Gastroesophageal sphincter (tissue), 4 donors: ENCODE data around the gene GMEB2. TPM values are rescaled to one million over a fixed set of nuclear protein-coding genes. Genes with fewer than 3 reads are reported as not detected.

Experiments used
- ATAC-seq: fragments of 150-250 bp; one replicate; pipeline ENCODE4 v1.9.1; 2016; ENCODE audit warnings: mild to moderate bottlenecking, moderate library complexity
- H3K27ac ChIP-seq, 4 donors: fragments of 200-600 bp; sonication (generic) in 3 of 4; 1 replicate in 3 of 4; 2 replicates in 1 of 4; pipeline ENCODE4 v1.5.1; 2016 to 2019
- H3K27me3 ChIP-seq: fragments of 200-600 bp; sonication (generic); one replicate; pipeline ENCODE4 v1.5.1; 2019
- H3K36me3 ChIP-seq, 2 donors: fragments of 200-600 bp; sonication (generic); one replicate each; pipeline ENCODE4 v1.5.1; 2019; ENCODE audit warnings: control low read depth in 1 of 2
- H3K4me1 ChIP-seq, 3 donors: fragments of 200-600 bp; sonication (generic); 1 replicate in 2 of 3; 2 replicates in 1 of 3; pipeline ENCODE4 v1.5.1; 2016 to 2019; ENCODE audit warnings: control low read depth in 2 of 3
- H3K4me3 ChIP-seq, 2 donors: fragments of 200-600 bp; sonication (generic); one replicate each; pipeline ENCODE4 v1.5.1; 2019; ENCODE audit warnings: mild to moderate bottlenecking in 1 of 2, moderate library complexity in 1 of 2
- H3K9me3 ChIP-seq, 3 donors: fragments of 200-600 bp; sonication (generic); one replicate each; pipeline ENCODE4 v1.5.1; 2017 to 2019; ENCODE audit warnings: control low read depth in 2 of 3
- CTCF ChIP-seq, 4 experiments: fragments of 200-600 bp in 2 of 4; fragments of 450-650 bp in 2 of 4; sonication (generic) in 1 of 4; IDR thresholded peaks; one replicate each; pipeline ENCODE4 v1.5.1; 2017 to 2019; ENCODE audit warnings: antibody characterized with exemption in 4 of 4, mild to moderate bottlenecking in 2 of 4, moderate library complexity in 2 of 4
- EP300 ChIP-seq: sonication (generic); formaldehyde crosslinking; IDR thresholded peaks from one replicate; pipeline ENCODE4 v1.6.1; 2017; ENCODE audit warnings: antibody characterized with exemption, mild to moderate bottlenecking
- POLR2A ChIP-seq, 2 donors: fragments of 450-650 bp; IDR thresholded peaks; one replicate each; pipeline ENCODE4 v1.6.1; 2017; ENCODE audit warnings: antibody characterized with exemption in 2 of 2, mild to moderate bottlenecking in 2 of 2, moderate library complexity in 1 of 2
- POLR2AphosphoS5 ChIP-seq: sonication (generic); formaldehyde crosslinking; IDR thresholded peaks from one replicate; pipeline ENCODE4 v1.6.1; 2017; ENCODE audit warnings: antibody characterized with exemption
- WGBS, 2 donors: methylation state at CpG; one replicate each; pipeline ENCODE4 v1.1.5; 2018; ENCODE audit warnings: low coverage in 1 of 2; 5-methylcytosine and 5-hydroxymethylcytosine counted together
- total RNA-seq, 4 donors: library from RNA; depleted of rRNA; stranded (reverse); fragments of >200 nt; gene quantifications; one replicate each; pipeline ENCODE4 v1.1.0, GENCODE V29; 2016

GMEB2 gene
- total RNA-seq, 4 donors from 2014 or later, result 9.8 to 16.1 (median 12.1) TPM

- no peak for TF ChIP-seq CTCF (IDR thresholded peaks at IDR 0.05)
- TF ChIP-seq EP300, result no peak
- TF ChIP-seq POLR2AphosphoS5, result no peak
- no peak for TF ChIP-seq POLR2A (IDR thresholded peaks at IDR 0.05)
- no peak for ATAC-seq
- no peak overlapping the region for H3K4me3 ChIP-seq
- peaks cover 0 to 26% (median 0%) of the 10 kb centered on the region in 3 donors for H3K4me1 ChIP-seq
- no peaks in the 10 kb centered on the region for H3K9me3 ChIP-seq
- H3K27me3 ChIP-seq, result peaks cover 21% of the 10 kb centered on the region
- no peaks in the 10 kb centered on the region for H3K36me3 ChIP-seq
- no peak overlapping the region for H3K27ac ChIP-seq
- 73 to 77% methylated on average over 17 of the region's 26 CpGs for WGBS, 2 donors
Measured at GRCh38 chr20:63578224-63579016, 48.5 kb downstream of the GMEB2 start.

GRCh38 chr20:63577317-63577894 lies 49.5 kb downstream of the GMEB2 start:
- no peak overlapping the region for H3K27ac ChIP-seq

GRCh38 chr20:63576311-63576710 lies 50.6 kb downstream of the GMEB2 start:
- WGBS, 2 donors, result 84 to 91% methylated on average over 5 to 7 of the region's 7 CpGs

More at GRCh38 chr20:63577317-63577894, 49.5 kb downstream of the GMEB2 start:
- no peaks in the 10 kb centered on the region for H3K9me3 ChIP-seq
- no peak overlapping the region for H3K4me3 ChIP-seq
- TF ChIP-seq CTCF (IDR thresholded peaks at IDR 0.05), result no peak
- no peak for TF ChIP-seq POLR2A (IDR thresholded peaks at IDR 0.05)
- no peak for TF ChIP-seq EP300
- TF ChIP-seq POLR2AphosphoS5, result no peak
- peaks cover 0 to 4% of the 10 kb centered on the region in 2 donors for H3K36me3 ChIP-seq
- H3K4me1 ChIP-seq, result peaks cover 0 to 30% (median 0%) of the 10 kb centered on the region in 3 donors
- 47 to 76% methylated on average over 6 of the region's 19 CpGs for WGBS, 2 donors
- ATAC-seq, result no peak
- H3K27me3 ChIP-seq, result peaks cover 21% of the 10 kb centered on the region

DNA sequence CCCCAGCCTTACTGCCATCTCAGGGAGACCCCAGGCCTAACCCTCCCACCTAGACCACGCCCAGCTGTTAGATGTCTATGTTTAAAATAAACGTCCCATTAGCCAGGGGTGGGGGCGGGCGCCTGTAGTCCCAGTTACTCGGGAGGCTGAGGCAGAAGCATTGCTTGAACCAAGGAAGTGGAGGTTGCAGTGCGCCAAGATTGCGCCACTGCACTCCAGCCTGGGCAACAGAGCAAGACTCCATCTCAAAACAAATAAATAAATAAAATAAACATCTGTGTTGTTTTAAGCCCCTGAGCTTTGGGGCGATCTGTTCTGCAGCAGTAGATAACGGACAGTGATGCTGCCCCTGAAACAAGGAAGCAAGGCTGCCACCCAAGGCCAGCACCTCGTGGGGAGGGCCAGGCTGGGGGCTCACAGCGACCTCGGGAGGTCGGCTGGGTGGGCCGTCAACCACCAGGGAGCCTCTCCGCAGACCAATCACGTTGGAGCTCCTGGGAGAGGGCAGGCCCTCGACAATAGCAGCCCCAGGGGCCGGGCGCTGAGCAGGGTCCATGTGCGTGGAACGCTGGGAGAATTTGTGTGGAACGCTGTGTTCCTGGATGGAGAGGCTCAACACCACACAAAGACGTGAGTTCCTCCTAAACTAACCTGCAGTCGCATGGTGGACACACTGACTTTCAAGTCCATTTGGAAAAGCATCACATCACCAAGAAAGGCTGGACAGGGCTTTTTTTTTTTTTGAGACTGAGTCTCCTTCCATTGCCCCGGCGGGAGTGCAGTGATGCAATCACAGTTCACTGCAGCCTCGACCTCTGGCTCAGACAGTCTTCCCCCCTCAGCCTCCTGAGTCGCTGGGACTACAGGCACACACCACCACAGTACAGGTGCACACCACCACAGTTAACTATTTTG lies 51.8 kb downstream of the GMEB2 start:
- WGBS, 2 donors, result 59 to 71% methylated on average over 6 to 8 of the region's 28 CpGs
- H3K27ac ChIP-seq, result peak overlapping the region in 3 of 4 donors; percentile 81 to 85 (median 84)
- peaks cover 21% of the 10 kb centered on the region for H3K27me3 ChIP-seq
- H3K4me1 ChIP-seq, result peaks cover 0 to 36% (median 0%) of the 10 kb centered on the region in 3 donors
- ATAC-seq, result no peak
- H3K36me3 ChIP-seq, result peaks cover 0 to 11% of the 10 kb centered on the region in 2 donors
- no peaks in the 10 kb centered on the region for H3K9me3 ChIP-seq
- TF ChIP-seq POLR2AphosphoS5 (no peak), CTCF (IDR thresholded peaks at IDR 0.05) (no peak), POLR2A (IDR thresholded peaks at IDR 0.05) (no peak), EP300 (no peak)
- H3K4me3 ChIP-seq, result no peak overlapping the region

More at GRCh38 chr20:63576311-63576710, 50.6 kb downstream of the GMEB2 start:
- H3K9me3 ChIP-seq, result no peaks in the 10 kb centered on the region
- H3K36me3 ChIP-seq, result peaks cover 0 to 11% of the 10 kb centered on the region in 2 donors
- TF ChIP-seq CTCF (IDR thresholded peaks at IDR 0.05) (no peak), POLR2A (IDR thresholded peaks at IDR 0.05) (no peak), EP300 (no peak), POLR2AphosphoS5 (no peak)
- ATAC-seq, result no peak
- peaks cover 21% of the 10 kb centered on the region for H3K27me3 ChIP-seq
- H3K27ac ChIP-seq, result no peak overlapping the region
- no peak overlapping the region for H3K4me3 ChIP-seq
- peaks cover 0 to 36% (median 0%) of the 10 kb centered on the region in 3 donors for H3K4me1 ChIP-seq
